Measurements from ENCODE around the gene ACOXL. TPM values are rescaled to one million over a fixed set of nuclear protein-coding genes. Genes with fewer than 3 reads are reported as not detected.

Gene ACOXL
- total and polyA plus RNA-seq, 10 of the 15 experiments (the other 5 are each of a cell fraction or from before 2014, with no cell fraction given): 0.05 to 1.3 (median 0.71) TPM

DNA sequence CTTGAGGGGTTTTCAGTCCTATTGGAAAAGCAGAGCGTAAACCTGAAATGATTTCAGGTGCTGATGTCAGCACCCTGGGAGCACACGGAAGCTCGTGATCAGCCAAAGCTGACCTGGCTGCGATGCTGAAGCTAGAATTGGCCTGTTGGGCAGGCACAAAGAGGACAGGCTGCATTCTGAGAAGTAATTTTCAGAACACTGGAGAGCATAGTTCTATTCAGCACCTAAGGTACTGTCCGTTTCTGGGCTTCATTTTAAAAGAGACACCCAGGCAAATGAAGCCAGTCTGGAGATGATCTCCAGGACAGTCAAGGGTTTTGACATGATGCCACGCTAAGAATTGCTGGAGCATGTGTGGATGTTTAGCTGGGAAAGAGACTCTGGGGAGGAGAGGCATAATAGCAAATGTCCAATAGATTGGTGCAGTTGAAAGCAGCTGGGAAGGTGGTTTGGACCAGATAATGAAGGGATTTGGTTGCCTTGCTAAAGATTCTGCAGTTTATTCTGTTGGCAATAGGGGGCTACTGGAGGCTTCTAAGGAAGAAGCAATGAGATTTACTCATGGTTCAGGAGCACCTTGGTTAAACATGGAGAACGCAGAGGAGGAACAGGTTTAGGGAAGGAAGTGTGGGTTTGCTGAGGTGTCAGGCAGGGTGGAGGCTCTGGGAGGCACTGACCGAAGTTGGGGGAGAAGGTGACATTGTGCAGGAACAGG, 86.6 kb downstream of the ACOXL start (continued):
- TF ChIP-seq MYB (IDR thresholded peaks at IDR 0.05; ENCODE audit: borderline replicate concordance, low read depth, low read length): no peak

DNA sequence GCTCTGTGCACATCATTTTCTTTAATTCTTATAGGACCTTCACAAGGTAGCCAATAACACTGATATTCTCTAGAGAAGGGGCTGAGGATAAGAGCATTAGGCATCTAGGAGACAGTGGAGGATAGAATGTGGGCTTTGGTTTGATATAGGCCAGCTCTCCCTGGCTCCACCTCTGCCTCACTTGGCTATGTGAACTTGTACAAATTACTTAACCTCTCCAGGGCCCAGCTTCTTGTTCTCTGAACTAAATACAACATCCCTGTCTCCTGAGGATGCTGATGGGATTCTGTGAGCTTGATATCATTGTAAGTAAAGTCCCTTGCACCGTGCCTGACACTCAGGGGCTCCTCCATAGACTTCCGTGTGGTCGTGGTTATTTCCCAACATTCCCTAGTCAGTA, 87.3 kb downstream of the ACOXL start:
- no TSS peak for BruUV-seq (replicated peaks)
- Histone ChIP-seq H3K9me3 (replicated peaks; ENCODE audit: control insufficient read depth, insufficient read depth, low read length) (peaks cover 4% of the 10 kb centered on the region), H3K27ac (ENCODE audit: control insufficient read depth, insufficient read depth) (no peak overlapping the region), H2AFZ (ENCODE audit: control insufficient read depth, low read depth, low read length) (no peak overlapping the region), H3K4me1 (ENCODE audit: control insufficient read depth, insufficient read depth, low read length) (peaks cover 5% of the 10 kb centered on the region), H3K36me3 (ENCODE audit: control insufficient read depth in 2 of 2, insufficient read depth in 2 of 2, low read length in 1 of 2) (no peaks in the 10 kb centered on the region), H3K9ac (ENCODE audit: control insufficient read depth, insufficient read depth, low read length) (no peak overlapping the region), H3K4me2 (ENCODE audit: control insufficient read depth, insufficient read depth) (no peak overlapping the region), H4K20me1 (ENCODE audit: control insufficient read depth, insufficient read depth) (no peaks in the 10 kb centered on the region), H3K4me3 (no peak overlapping the region), H3K79me2 (ENCODE audit: control insufficient read depth, insufficient read depth, low read length) (no peaks in the 10 kb centered on the region), H3K27me3 (replicated peaks in 1 of 2; ENCODE audit: control insufficient read depth in 2 of 2, insufficient read depth in 2 of 2, low read length in 1 of 2) (no peaks in the 10 kb centered on the region; a peak in 1 of 4 replicates)
- TF ChIP-seq HDGF (IDR thresholded peaks at IDR 0.05): no peak
- no peak for TF ChIP-seq HCFC1 (IDR thresholded peaks at IDR 0.05; ENCODE audit: low read length)
- TF ChIP-seq, protein P1, sequence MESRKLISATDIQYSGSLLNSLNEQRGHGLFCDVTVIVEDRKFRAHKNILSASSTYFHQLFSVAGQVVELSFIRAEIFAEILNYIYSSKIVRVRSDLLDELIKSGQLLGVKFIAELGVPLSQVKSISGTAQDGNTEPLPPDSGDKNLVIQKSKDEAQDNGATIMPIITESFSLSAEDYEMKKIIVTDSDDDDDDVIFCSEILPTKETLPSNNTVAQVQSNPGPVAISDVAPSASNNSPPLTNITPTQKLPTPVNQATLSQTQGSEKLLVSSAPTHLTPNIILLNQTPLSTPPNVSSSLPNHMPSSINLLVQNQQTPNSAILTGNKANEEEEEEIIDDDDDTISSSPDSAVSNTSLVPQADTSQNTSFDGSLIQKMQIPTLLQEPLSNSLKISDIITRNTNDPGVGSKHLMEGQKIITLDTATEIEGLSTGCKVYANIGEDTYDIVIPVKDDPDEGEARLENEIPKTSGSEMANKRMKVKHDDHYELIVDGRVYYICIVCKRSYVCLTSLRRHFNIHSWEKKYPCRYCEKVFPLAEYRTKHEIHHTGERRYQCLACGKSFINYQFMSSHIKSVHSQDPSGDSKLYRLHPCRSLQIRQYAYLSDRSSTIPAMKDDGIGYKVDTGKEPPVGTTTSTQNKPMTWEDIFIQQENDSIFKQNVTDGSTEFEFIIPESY (IDR thresholded peaks at IDR 0.05): no peak
- TF ChIP-seq, protein P2, sequence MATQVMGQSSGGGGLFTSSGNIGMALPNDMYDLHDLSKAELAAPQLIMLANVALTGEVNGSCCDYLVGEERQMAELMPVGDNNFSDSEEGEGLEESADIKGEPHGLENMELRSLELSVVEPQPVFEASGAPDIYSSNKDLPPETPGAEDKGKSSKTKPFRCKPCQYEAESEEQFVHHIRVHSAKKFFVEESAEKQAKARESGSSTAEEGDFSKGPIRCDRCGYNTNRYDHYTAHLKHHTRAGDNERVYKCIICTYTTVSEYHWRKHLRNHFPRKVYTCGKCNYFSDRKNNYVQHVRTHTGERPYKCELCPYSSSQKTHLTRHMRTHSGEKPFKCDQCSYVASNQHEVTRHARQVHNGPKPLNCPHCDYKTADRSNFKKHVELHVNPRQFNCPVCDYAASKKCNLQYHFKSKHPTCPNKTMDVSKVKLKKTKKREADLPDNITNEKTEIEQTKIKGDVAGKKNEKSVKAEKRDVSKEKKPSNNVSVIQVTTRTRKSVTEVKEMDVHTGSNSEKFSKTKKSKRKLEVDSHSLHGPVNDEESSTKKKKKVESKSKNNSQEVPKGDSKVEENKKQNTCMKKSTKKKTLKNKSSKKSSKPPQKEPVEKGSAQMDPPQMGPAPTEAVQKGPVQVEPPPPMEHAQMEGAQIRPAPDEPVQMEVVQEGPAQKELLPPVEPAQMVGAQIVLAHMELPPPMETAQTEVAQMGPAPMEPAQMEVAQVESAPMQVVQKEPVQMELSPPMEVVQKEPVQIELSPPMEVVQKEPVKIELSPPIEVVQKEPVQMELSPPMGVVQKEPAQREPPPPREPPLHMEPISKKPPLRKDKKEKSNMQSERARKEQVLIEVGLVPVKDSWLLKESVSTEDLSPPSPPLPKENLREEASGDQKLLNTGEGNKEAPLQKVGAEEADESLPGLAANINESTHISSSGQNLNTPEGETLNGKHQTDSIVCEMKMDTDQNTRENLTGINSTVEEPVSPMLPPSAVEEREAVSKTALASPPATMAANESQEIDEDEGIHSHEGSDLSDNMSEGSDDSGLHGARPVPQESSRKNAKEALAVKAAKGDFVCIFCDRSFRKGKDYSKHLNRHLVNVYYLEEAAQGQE (IDR thresholded peaks at IDR 0.05; ENCODE audit: low read depth, low read length): no peak
- no peak for TF ChIP-seq MYC (IDR thresholded peaks at IDR 0.05; ENCODE audit: insufficient read depth, insufficient read length, insufficient replicate concordance, low read length, severe bottlenecking)
- no peak for TF ChIP-seq IKZF2 (IDR thresholded peaks at IDR 0.05)
- no peak for TF ChIP-seq RCOR1 (conservative IDR thresholded peaks at IDR 0.05; ENCODE audit: low read depth, low read length)
- no peak for TF ChIP-seq SUPT20H (IDR thresholded peaks at IDR 0.05; ENCODE audit: borderline replicate concordance, control insufficient read depth, low read depth, low read length)
- TF ChIP-seq, protein P3, sequence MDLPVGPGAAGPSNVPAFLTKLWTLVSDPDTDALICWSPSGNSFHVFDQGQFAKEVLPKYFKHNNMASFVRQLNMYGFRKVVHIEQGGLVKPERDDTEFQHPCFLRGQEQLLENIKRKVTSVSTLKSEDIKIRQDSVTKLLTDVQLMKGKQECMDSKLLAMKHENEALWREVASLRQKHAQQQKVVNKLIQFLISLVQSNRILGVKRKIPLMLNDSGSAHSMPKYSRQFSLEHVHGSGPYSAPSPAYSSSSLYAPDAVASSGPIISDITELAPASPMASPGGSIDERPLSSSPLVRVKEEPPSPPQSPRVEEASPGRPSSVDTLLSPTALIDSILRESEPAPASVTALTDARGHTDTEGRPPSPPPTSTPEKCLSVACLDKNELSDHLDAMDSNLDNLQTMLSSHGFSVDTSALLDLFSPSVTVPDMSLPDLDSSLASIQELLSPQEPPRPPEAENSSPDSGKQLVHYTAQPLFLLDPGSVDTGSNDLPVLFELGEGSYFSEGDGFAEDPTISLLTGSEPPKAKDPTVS (IDR thresholded peaks at IDR 0.05; ENCODE audit: low read depth, low read length): no peak
- no peak for TF ChIP-seq SP1 (IDR thresholded peaks at IDR 0.05; ENCODE audit: low read depth, low read length)
- no peak for TF ChIP-seq ZNF24 (IDR thresholded peaks at IDR 0.05)
- TF ChIP-seq NBN (IDR thresholded peaks at IDR 0.05): no peak
- FAIRE-seq: no peak
- CTCF ChIA-PET: interaction anchor here (1.3 to 1.7 kb wide), 2 partner anchors 13 to 34 kb away, joined by 4 to 6 read pairs; no protein-coding TSS in a partner anchor
- SMC1A ChIA-PET (ENCODE audit: uncharacterized antibody, unreplicated experiment): interaction anchor here (1.3 to 2.1 kb wide), 2 partner anchors 13 to 33 kb away, joined by 4 to 9 read pairs; no protein-coding TSS in a partner anchor
- in situ Hi-C loops (cut with MboI) (loop anchor here (25.0 kb wide), 1 partner anchor 893 kb away; no protein-coding TSS in a partner anchor), intact Hi-C loops (cut with micrococcal nuclease; ENCODE audit: unreplicated experiment) (no loop called here)
- RAD21 ChIA-PET (ENCODE audit: unreplicated experiment): no interaction called here
- no peak for DNase-seq (ENCODE audit: low read depth, low spot score)
- no peak for ATAC-seq
- 31% methylated on average over 3 of the region's 3 CpGs for WGBS (ENCODE audit: insufficient coverage, insufficient replicate concordance, low lambda C conversion rate, missing lambda C conversion rate)
- POLR2A ChIA-PET: no interaction called here

All from GM12878 (cell line).